Liver (tissue), 9 donors: ENCODE results near the gene MDGA2. TPM values are rescaled to one million over a fixed set of nuclear protein-coding genes. Genes with fewer than 3 reads are reported as not detected.

Experiments
- DNase-seq: peaks from one replicate; pipeline ENCODE4 v3.0.0-alpha.2; 2017; ENCODE audit warnings: low spot score
- H3K27ac ChIP-seq, 2 donors: one replicate each; pipeline ENCODE4 v1.7.0; 2013; ENCODE audit warnings: inconsistent platforms in 2 of 2, low read length in 2 of 2, control low read depth in 1 of 2, low read depth in 1 of 2, mild to moderate bottlenecking in 1 of 2
- H3K27me3 ChIP-seq, 4 donors: one replicate each; pipeline versions ENCODE4 v1.6.1 to v1.7.0; 2013; ENCODE audit warnings: low read length in 3 of 4, inconsistent platforms in 1 of 4, mild to moderate bottlenecking in 1 of 4, moderate library complexity in 1 of 4; ENCODE audit not compliant: control insufficient read depth in 4 of 4, insufficient read depth in 4 of 4
- H3K36me3 ChIP-seq, 4 donors: one replicate each; pipeline versions ENCODE4 v1.6.1 to v1.7.0; 2013; ENCODE audit warnings: low read length in 3 of 4, mild to moderate bottlenecking in 3 of 4, low read depth in 1 of 4, moderate library complexity in 1 of 4; ENCODE audit not compliant: control insufficient read depth in 4 of 4, insufficient read depth in 3 of 4
- H3K4me1 ChIP-seq, 4 donors: one replicate each; pipeline versions ENCODE4 v1.6.1 to v1.7.0; 2013; ENCODE audit warnings: low read length in 3 of 4, mild to moderate bottlenecking in 3 of 4, moderate library complexity in 1 of 4; ENCODE audit not compliant: control insufficient read depth in 4 of 4, insufficient read depth in 4 of 4
- H3K4me3 ChIP-seq, 3 donors: one replicate each; pipeline versions ENCODE4 v1.6.1 to v1.7.0; 2013; ENCODE audit warnings: low read length in 3 of 3, control low read depth in 1 of 3, low read depth in 1 of 3, mild to moderate bottlenecking in 1 of 3
- H3K9ac ChIP-seq, 2 donors: one replicate each; pipeline ENCODE4 v1.7.0; 2013; ENCODE audit warnings: low read length in 2 of 2, mild to moderate bottlenecking in 2 of 2, moderate library complexity in 2 of 2, control low read depth in 1 of 2, low read depth in 1 of 2
- H3K9me3 ChIP-seq, 4 donors: one replicate each; pipeline versions ENCODE4 v1.6.1 to v1.7.0; 2013; ENCODE audit warnings: low read length in 3 of 4; ENCODE audit not compliant: control insufficient read depth in 4 of 4
- ATF3 ChIP-seq: IDR thresholded peaks from 2 replicates; pipeline ENCODE4 v1.6.1; 2016; ENCODE audit warnings: antibody characterized with exemption
- CTCF ChIP-seq: fragments of 150-350 bp; IDR thresholded peaks from 2 replicates; pipeline ENCODE4 v1.5.1; 2017; ENCODE audit warnings: improper control_type of control experiment, low read depth, low read length; ENCODE audit not compliant: missing input control
- EGR1 ChIP-seq, 2 donors: IDR thresholded peaks; 2 replicates each; pipeline ENCODE4 v1.6.1; 2016 to 2018; ENCODE audit warnings: antibody characterized with exemption in 2 of 2, low read depth in 2 of 2
- FOXA1 ChIP-seq: IDR thresholded peaks from 2 replicates; pipeline ENCODE4 v1.6.1; 2016; ENCODE audit warnings: antibody characterized with exemption
- FOXA2 ChIP-seq: IDR thresholded peaks from 2 replicates; pipeline ENCODE4 v1.6.1; 2016; ENCODE audit warnings: antibody characterized with exemption
- GABPA ChIP-seq, 2 donors: IDR thresholded peaks in 1 of 2; conservative IDR thresholded peaks in 1 of 2; 2 replicates each; pipeline ENCODE4 v1.6.1; 2016; ENCODE audit warnings: antibody characterized with exemption in 2 of 2, mild to moderate bottlenecking in 1 of 2, moderate library complexity in 1 of 2
- HNF4G ChIP-seq: IDR thresholded peaks from 2 replicates; pipeline ENCODE4 v1.6.1; 2016; ENCODE audit warnings: antibody characterized with exemption
- MAX ChIP-seq: IDR thresholded peaks from 2 replicates; pipeline ENCODE4 v1.6.1; 2016; ENCODE audit warnings: antibody characterized with exemption
- RAD21 ChIP-seq, 2 donors: IDR thresholded peaks; 2 replicates each; pipeline ENCODE4 v1.6.1; 2016; ENCODE audit warnings: antibody characterized with exemption in 2 of 2, mild to moderate bottlenecking in 2 of 2
- REST ChIP-seq: IDR thresholded peaks from 2 replicates; pipeline ENCODE4 v1.6.1; 2016; ENCODE audit warnings: antibody characterized with exemption, mild to moderate bottlenecking
- RXRA ChIP-seq, 2 donors: IDR thresholded peaks; 2 replicates each; pipeline ENCODE4 v1.6.1; 2017 to 2018; ENCODE audit warnings: antibody characterized with exemption in 2 of 2, mild to moderate bottlenecking in 1 of 2
- TAF1 ChIP-seq: conservative IDR thresholded peaks from 2 replicates; pipeline ENCODE4 v1.6.1; 2016; ENCODE audit warnings: antibody characterized with exemption, mild to moderate bottlenecking
- YY1 ChIP-seq: IDR thresholded peaks from 2 replicates; pipeline ENCODE4 v1.6.1; 2016; ENCODE audit warnings: antibody characterized with exemption, mild to moderate bottlenecking
- ZBTB33 ChIP-seq: IDR thresholded peaks from 2 replicates; pipeline ENCODE4 v1.6.1; 2016; ENCODE audit warnings: antibody characterized with exemption
- WGBS: extraction: QIAGEN DNeasy Blood & Tissue Kit; methylation state at CpG from one replicate; pipeline ENCODE4 v1.1.7; 2013; 5-methylcytosine and 5-hydroxymethylcytosine counted together
- polyA plus RNA-seq, 2 donors: library from polyadenylated mRNA; stranded (reverse) in 1 of 2; unstranded in 1 of 2; fragments of 200-250 nt in 1 of 2; fragments of >200 nt in 1 of 2; fragmentation: Nextera tagmentation in 1 of 2; extraction: Ambion mirVana in 1 of 2; gene quantifications; one replicate each; pipeline versions ENCODE4 v1.2.1 to v1.2.3, GENCODE V29; 2013 to 2015
- total RNA-seq, 2 donors: library from RNA; depleted of rRNA; stranded (reverse); fragments of >200 nt; gene quantifications; one replicate each; pipeline ENCODE4 v1.2.3, GENCODE V29; 2014
- donor health status: healthy.
- donor health status: healthy.
- donor health status: healthy.
- donor health status: healthy.
- donor health status: healthy.

The MDGA2 gene
- total and polyA plus RNA-seq, 4 donors = 0.05 to 0.33 (median 0.19) TPM

- Histone ChIP-seq H3K27me3 (no peaks in the 10 kb centered on the region), H3K9me3 (no peaks in the 10 kb centered on the region), H3K4me3 (no peak overlapping the region), H3K4me1 (no peaks in the 10 kb centered on the region), H3K27ac (no peak overlapping the region), H3K9ac (no peak overlapping the region), H3K36me3 (no peaks in the 10 kb centered on the region)
- TF ChIP-seq REST (no peak), CTCF (no peak), RXRA (IDR thresholded peaks at IDR 0.05) (no peak), ZBTB33 (no peak), FOXA2 (no peak), YY1 (no peak)
- WGBS = 85% methylated on average over 6 of the region's 6 CpGs
- no peak for DNase-seq
These were observed 405.5 kb downstream of the MDGA2 start for GRCh38 chr14:47269756-47270492.

GRCh38 chr14:47264842-47265241 lies 410.6 kb downstream of the MDGA2 start:
- peaks cover 0 to 2% (median 0%) of the 10 kb centered on the region in 4 donors for H3K4me1 ChIP-seq
- H3K9me3 ChIP-seq = no peaks in the 10 kb centered on the region
- H3K27me3 ChIP-seq = no peaks in the 10 kb centered on the region
- 30% methylated on average over 1 of the region's 1 CpG for WGBS
- H3K36me3 ChIP-seq = no peaks in the 10 kb centered on the region
- H3K9ac ChIP-seq = no peak overlapping the region
- no peak overlapping the region for H3K27ac ChIP-seq
- DNase-seq = no peak
- H3K4me3 ChIP-seq = no peak overlapping the region
- TF ChIP-seq REST = no peak
- no peak for TF ChIP-seq RAD21 (IDR thresholded peaks at IDR 0.05)
- no peak for TF ChIP-seq CTCF
- TF ChIP-seq ZBTB33 = no peak
- no peak for TF ChIP-seq ATF3
- no peak for TF ChIP-seq FOXA2
- TF ChIP-seq EGR1 (IDR thresholded peaks at IDR 0.05; ENCODE audit: low read depth in 2 of 2) = no peak
- no peak for TF ChIP-seq FOXA1
- TF ChIP-seq TAF1 = no peak
- no peak for TF ChIP-seq MAX
- no peak for TF ChIP-seq HNF4G
- TF ChIP-seq YY1 = no peak
- no peak for TF ChIP-seq GABPA (IDR thresholded peaks at IDR 0.05 in 1 of 2, conservative IDR thresholded peaks at IDR 0.05 in 1 of 2)
